Measurements from ENCODE around the gene TTC28.
A peak's percentile ranks its signal among the peaks of the same experiment; 100 is the strongest.
"Not testable (repeated sequence)": the region's sequence is repeated elsewhere in the genome, so short reads cannot be mapped to it uniquely, and the experiment has no call there.

TTC28 gene

DNA sequence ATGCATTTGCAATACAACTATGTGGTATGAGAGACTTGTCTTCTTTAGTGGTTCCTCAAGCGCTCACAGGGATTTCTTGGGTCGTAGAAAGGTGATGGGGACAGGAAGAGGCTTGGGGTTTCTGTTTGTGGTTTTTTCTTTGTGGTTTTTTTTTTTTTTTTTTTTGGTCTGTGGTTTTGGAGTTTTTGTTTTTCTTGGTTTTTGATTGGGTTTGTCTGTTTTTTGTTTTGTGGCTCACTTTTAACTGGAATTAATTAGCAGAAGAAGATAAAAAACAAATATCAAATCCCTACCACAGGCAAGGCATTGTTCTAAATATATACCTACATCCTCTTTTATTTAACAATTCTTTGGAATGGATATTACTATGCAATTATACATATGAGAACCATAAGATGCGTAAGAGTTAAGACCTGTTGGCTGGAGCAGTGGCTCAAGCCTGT, 5.5 kb downstream of the TTC28 start:
- DNase-seq (ENCODE audit: low spot score): peak; percentile 59

DNA sequence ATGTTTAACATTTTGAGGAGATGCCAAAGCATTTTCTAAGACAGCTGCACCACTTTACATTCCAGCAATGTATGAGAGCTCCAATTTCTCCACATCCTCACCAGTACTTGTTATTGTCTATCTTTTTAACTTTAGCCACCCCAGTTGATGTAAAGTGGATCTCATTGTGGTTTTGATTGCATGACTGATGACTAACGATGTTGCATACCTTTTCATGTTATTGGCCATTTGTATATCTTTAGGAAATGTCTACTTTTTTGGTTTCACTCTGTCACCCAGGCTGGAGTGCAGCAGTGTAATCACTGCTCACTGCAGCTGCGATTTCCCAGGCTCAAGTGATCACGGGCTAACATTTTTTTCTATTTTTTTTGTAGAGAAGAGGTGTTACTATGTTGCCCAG, 8.9 kb downstream of the TTC28 start:
- DNase-seq (ENCODE audit: low spot score): no peak

DNA sequence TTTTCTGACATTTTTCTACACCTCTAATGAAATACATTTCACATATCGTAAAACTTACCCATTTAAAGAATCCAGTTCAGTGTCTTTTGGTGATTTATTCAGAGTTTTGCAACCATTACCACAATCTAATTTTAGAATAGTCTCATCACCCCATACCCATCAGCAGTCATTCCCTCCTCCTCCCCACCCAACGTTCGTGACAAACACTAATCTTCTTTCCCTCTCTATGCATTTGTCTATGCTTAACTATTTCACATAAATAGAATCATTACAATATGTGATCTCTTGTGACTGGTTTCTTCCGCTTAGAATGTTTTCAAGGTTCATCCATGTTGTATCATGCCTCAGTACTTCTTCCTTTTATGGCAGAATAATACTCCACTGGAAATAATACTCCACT, 9.5 kb downstream of the TTC28 start:
- no peak for DNase-seq (ENCODE audit: low spot score)

DNA sequence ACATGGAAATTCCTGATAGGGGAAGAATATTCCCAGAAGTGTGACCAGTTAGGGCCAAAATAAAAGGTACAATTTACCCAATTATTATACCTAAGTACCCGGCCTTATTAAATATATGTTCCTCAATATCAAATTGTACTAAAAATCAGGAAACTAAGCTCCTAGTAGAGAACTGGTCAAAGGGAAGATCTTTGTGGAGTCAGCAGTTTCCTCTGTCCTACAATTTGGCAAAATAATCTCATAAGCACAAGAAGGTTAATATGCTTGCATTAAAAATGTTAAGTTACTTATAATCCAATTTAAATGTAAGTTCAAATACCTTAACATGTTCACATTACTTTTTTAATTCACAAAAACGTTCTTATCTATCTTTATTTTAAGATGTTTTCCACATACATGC, 10.3 kb downstream of the TTC28 start:
- no peak for DNase-seq (ENCODE audit: low spot score)

DNA sequence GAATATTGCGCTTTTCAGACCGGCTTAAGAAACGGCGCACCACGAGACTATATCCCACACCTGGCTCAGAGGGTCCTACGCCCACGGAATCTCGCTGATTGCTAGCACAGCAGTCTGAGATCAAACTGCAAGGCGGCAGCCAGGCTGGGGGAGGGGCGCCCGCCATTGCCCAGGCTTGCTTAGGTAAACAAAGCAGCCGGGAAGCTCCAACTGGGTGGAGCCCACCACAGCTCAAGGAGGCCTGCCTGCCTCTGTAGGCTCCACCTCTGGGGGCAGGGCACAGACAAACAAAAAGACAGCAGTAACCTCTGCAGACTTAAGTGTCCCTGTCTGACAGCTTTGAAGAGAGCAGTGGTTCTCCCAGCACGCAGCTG, 16.1 kb downstream of the TTC28 start:
- DNase-seq (ENCODE audit: low spot score): not testable (repeated sequence)

DNA sequence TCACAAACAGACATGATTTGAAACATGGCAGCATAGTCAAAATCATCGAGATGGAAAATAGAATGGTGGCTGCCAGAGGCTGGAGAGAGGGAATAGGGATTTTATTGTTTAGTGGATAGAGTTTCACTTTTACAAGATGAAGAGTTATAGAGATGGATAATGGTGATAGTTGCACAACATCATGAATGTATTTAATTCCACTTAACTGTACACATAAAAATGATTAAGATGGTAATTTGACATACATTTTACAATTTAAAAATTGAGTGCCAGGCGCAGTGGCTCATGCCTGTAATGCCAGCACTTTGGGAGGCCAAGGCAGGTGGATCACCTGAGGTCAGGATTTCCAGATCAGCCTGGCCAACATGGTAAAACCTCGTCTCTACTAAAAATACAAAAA, 21.2 kb downstream of the TTC28 start:
- no peak for DNase-seq (ENCODE audit: low spot score)

DNA sequence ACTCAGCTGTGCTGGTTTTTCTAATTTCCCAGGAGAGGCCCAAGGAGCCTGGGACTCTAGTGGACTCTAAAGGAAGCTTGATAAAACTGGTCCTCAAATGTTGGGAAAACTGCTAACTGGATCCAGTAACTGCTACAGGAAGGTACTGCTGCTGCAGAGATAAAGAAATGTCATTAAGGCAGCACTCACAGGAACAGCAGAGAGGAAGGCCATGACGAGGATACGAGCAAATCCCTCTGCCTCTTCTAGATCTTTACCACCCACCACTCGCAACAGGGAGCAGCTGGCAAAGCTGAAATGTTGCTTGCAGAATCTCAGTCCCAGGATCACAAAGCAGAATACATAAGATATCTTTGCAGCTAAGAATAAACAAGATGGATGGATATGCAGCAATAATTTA, 23.5 kb downstream of the TTC28 start:
- DNase-seq (ENCODE audit: low spot score): no peak

DNA sequence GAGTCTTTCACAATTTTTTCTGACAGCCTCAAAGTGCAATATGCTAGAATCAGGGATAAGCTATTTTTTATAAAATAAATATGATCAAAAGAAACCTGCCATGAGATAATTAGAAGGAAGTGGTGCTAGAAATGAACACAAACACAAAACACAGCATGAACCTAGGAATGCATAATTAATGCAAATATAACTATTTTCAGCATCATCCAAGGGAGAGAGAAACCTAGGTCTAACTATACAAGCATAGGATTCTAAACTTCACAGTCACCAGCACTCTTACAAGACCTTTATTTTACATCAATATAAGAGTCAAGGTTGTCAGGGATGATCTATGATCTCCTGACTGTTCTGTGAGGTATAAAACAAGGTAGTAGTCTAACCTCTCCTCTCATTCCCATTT, 29.2 kb downstream of the TTC28 start:
- no peak for DNase-seq (ENCODE audit: low spot score)

DNA sequence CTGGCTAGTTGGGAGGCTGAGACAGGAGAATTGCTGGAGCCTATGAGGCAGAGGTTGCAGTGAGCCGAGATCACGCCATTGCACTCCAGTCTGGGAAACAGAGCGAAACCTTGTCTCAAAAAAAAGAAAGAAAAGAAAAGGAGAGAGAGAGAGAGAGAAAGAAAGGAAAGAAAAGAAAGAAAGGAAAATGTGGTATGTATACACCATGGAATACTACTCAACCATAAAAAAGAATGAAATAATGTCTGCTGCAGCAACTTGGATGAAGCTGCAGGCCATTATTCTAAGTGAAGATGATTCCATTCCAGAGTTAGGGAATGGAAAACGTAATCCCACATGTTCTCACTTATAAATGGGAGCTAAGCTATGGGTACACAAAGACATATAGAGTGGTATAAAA, 30.8 kb downstream of the TTC28 start:
- DNase-seq (ENCODE audit: low spot score): no peak

DNA sequence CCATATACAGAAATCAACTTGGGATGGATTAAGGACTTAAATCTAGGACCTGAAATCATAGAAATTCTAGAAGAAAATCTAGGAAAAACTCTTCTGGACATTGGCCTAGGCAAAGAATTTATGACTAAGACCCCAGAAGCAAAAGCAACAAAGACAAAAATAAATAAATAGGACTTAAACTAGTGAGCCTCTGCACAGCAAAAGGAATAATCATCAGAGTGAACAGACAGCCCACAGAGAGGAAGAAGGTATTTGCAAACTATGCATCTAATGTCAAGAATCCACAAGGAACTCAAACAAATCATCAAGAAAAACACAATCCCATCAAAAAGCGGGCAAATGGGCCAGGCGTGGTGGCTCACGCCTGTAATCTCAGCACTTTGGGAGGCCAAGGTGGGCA, 32.4 kb downstream of the TTC28 start:
- DNase-seq (ENCODE audit: low spot score): no peak

DNA sequence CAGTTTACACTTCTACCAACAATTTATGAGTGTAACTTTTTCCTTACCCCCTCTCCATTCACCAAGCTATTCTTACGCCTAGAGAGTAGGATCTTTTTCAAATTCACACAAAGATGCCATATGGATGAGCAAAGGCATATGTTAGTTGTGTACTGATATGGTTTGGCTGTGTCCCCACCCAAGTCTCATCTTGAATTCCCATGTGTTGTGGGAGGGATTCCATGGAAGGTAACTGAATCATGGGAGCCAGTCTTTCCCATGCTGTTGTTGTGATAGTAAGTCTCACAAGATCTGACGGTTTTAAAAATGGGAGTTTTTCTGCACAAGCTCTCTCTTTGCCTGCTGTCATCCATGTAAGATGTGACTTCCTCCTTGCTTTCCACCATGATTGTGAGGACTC, 40.3 kb downstream of the TTC28 start:
- no peak for DNase-seq (ENCODE audit: low spot score)

DNA sequence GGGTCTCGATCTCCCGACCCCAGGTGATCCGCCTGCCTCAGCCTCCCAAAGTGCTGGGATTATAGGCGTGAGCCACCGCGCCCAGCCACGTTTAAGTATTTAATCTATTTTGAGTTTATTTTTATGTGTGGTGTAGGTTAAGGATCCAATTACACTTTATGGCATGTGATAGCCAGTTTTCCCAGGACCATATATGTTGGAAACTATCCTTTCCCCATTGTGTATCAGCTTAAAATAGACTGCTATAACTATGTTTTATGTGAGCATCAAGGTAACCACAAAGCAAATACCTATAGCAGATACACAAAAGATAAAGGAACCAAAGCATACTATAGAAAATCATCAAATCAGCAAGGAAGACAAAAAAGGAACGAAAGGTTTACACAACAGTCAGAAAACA, 42.4 kb downstream of the TTC28 start:
- DNase-seq (ENCODE audit: low spot score): no peak

DNA sequence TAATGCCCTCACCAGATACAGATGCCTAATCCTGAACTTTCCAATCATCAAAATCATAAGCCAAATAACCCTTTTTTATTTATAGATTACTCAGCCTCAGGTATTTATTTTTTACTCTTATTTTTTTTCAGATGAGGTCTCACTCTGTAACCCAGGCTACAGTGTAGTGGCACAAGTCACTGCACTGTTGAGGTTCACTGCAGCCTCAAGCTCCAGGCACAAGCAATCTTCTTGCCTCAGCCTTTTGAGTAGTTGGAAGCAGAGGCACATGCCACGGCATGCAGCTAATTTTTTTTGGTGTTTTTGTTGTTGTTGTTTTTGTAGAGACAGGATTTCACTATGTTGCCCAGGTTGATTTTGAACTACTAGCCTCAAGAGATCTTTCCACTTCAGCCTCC, 49.5 kb downstream of the TTC28 start:
- DNase-seq (ENCODE audit: low spot score): no peak

DNA sequence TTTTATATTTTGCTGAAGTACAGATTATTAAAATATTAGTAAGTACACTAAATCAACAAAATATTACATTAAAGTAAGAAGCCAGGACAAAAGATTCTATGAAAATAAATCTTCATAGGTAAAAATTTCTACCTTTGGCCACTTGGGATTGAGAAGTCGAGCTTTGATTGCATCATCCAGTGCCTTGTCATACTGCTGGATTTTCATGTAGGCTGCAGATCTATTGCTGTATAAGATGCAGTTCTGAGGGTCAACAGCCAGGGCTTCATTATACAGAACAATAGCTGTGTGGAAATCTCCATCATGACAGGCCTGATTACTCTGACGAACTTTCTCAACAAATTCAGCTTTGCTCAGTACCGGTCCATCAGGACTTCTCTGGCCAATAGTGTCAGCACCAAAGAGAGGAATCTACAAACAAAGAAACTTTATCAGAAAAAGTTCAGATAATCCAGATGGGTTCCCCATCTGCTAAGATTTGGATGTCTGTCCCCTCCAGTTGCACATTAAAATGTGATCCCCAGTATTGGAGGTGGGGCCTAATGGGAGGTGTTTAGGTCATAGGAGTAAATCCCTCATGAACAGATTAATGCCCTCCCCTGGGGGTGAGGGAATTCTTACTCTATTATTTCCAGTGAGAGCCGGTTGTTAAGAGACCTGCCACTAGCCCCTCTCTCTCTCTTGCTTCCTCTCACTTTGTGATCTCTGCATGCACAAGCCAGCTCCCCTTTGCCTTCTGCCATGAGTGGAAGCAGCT, 50.0 kb downstream of the TTC28 start:
- DNase-seq (ENCODE audit: low spot score): no peak

DNA sequence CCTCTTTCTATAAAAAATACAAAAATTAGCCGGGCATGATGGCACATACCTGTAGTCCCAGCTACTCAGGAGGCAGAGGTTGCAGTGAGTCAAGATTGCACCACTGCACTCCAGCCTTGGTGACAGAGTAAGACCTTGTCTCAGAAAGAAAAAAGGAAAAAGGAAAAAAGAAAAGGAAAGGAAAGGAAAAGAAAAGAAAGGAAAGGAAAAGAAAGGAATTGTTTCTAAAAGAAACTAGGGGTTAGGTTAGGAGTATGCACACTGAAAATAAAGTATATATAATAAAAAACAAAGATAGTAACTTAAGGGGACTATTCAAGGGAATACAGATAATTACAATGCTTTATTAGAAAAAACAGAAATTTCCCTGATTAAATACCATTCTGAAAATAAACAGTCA, 50.9 kb downstream of the TTC28 start:
- no peak for DNase-seq (ENCODE audit: low spot score)

DNA sequence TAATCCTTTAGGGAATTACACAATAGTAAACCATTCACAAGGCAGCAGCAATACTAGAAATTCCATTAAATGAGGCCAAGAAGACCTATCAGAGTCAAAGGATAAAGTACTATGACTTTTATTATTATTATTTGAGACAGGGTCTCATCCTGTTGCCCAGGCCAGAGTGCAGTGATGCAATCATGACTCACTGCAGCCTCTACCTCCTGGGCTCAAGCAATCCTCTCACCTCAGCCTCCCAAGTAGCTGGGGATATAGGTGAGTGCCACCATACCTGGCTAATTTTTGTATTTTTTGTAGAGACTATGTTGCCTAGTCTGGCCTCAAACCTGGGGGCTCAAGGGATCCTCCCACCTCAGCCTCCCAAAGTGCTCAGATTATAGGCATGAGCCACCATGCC, 51.8 kb downstream of the TTC28 start:
- no peak for DNase-seq (ENCODE audit: low spot score)

DNA sequence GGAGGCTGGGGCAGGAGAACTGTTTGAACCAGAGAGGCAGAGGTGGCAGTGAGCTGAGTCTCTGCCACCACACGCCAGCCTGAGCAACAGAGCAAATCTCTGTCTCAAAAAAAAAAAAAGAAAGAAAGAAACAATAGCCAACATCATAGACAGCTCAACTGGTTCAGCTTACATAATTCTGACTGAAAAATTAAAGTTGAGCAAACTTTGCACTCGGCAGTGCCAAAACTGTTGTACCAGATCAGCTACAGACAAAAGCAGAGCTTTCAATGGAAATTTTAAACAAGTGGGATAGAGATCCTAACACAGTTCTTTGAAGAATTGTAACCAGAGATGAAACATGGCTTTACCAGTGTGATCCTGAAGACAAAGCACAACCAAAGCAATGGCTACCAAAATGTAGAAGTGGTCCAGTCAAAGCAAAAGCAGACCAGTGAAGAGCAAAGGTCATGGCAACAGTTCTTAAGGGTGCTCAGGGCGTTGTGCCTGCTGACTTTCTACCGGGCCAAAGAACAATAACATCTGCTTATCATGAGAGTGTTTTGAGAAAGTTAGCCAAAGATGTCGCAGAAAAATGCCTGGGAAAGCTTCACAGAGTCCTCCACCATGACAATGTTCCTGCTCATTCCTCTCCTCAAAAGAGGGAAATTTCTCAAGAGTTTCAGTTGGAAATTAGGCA, 59.3 kb downstream of the TTC28 start:
- no peak for DNase-seq (ENCODE audit: low spot score)

DNA sequence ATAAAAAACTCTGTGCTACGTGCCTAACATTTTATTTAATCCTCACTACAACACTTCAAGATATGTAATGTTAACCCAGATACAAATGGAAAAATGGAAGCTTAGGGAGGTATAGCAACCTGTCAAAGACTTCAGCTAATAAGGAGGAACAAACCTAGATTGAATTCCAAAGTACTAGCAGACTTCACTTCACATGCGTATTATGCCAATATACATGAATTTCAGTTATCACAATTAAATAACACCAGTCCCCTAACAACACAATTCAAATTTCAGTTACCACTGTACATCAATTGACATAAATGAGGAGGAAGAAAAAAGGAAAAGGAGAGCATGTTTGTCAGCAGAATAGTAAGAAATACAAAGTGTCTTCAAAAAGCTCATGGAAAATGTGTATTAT, 60.4 kb downstream of the TTC28 start:
- DNase-seq (ENCODE audit: low spot score): no peak

DNA sequence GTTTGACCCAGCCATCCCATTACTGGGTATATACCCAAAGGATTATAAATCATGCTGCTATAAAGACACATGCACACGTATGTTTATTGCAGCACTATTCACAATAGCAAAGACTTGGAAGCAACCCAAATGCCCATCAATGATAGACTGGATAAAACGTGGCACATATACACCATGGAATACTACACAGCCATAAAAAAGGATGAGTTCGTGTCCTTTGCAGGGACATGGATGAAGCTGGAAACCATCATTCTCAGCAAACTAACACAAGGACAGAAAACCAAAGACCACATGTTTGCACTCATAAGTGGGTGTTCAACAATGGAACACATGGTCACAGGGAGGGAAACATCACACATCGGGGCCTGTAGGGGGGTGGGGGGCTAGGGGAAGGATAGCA, 64.2 kb downstream of the TTC28 start:
- DNase-seq (ENCODE audit: low spot score): not testable (repeated sequence)

DNA sequence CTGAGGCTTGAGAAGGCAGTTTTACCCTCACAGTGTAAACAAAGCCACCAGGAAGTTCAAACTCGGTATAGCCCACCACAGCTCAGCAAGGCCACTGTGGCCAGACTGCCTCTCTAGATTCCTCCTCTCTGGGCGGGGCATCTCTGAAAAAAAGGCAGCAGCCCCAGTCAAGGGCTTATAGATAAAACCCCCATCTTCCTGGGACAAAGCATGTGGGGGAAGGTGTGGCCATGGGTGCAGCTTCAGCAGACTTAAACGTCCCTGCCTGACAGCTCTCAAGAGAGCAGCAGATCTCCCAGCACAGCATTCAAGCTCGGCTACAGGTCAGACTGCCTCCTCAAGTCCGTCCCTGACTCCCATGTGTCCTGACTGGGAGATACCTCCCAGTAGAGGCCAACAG, 69.7 kb downstream of the TTC28 start:
- no peak for DNase-seq (ENCODE audit: low spot score)

DNA sequence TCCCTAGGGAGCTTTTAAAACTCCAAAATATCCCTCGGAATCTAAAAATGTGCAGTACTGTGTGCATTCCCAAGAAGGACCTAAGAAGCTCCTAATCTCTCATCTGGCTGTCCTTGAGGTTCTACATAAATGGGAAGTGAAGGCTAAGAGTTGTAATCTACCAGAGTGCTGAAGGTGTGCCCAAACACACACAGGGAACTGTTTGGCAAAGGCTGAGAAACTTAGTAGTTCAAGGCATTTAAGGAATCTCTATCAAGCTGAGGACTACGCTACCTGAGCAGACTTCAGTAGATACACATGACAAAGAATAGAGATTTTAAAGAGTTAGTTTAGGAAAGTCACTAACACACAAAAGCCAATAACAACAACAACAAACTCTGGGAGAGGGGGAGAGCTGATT, 71.1 kb downstream of the TTC28 start:
- DNase-seq (ENCODE audit: low spot score): no peak

DNA sequence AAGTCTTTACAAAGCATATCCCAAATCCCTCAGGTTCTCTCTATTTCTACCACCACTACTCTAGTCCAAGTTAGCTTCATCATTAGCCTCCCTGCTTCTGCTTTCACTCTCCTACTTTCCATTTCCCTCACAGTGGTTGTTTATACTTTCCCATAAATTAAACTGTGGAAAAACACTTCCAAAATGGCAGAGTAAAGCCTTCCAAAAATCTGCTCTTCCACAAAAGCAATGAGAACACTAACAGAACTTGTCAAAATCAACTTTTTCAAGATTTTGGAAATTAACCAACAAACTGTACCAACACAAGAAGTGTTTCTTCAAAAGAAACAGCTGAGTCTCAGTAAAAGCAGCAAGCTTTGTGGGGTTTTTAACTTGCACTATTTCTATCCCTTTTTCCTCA, 71.8 kb downstream of the TTC28 start:
- DNase-seq (ENCODE audit: low spot score): no peak

DNA sequence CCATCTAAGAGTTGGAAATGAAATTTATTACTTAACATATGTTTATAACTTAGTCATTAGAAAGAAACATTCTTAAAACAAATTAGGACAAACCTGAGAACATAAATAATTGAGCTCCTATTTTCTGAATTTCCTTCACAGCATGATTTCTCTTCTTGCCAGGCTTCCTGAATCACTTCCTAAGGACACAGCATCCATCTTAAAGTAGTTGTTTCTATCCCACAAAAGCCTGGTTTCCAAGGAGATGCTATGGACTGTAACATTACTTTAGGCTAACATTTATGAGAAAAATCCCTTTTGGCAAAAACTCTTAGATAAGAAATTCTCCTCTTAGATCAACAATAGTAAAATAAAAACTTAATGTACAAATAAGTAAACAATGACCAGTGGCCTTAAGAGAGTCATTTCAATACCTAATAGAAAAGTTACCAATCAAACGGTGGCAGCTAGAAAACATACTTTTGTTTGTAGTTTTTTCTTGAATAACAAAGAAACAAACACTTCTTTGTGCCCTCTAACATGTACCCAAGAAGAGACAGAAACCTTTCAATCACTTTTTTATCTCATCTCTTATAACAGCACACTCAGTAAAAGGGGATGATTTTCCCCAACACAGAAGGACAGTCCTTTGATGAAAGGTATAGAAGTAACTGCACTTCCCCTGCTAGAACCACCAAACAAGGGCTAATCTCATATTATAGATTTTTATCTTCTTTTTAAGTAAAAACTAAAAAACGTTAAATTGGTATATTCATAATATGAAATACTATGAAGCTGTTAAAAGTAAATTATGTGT, 74.5 kb downstream of the TTC28 start:
- DNase-seq (ENCODE audit: low spot score): no peak

All from CD4-positive, alpha-beta T cell treated with Interleukin-6 at 100 ng/mL for 8 hours (primary cell).